Skeletal muscle tissue (tissue), 4 donors: ENCODE data around the gene EPHX1. TPM values are rescaled to one million over a fixed set of nuclear protein-coding genes. Genes with fewer than 3 reads are reported as not detected.

ENCODE experiments used
- H3K27ac ChIP-seq: one replicate; pipeline ENCODE4 v1.7.0; 2013; ENCODE audit warnings: mild to moderate bottlenecking, low read depth, low read length, inconsistent platforms
- H3K27me3 ChIP-seq, 3 donors: one replicate each; pipeline ENCODE4 v1.7.0; 2013; ENCODE audit warnings: low read length in 3 of 3; ENCODE audit not compliant: control insufficient read depth in 3 of 3, insufficient read depth in 3 of 3
- H3K36me3 ChIP-seq, 3 donors: one replicate each; pipeline ENCODE4 v1.7.0; 2013; ENCODE audit warnings: low read length in 3 of 3; ENCODE audit not compliant: control insufficient read depth in 3 of 3, insufficient read depth in 3 of 3
- H3K4me1 ChIP-seq, 3 donors: one replicate each; pipeline ENCODE4 v1.7.0; 2013; ENCODE audit warnings: low read length in 3 of 3, mild to moderate bottlenecking in 3 of 3; ENCODE audit not compliant: control insufficient read depth in 3 of 3, insufficient read depth in 3 of 3
- H3K4me3 ChIP-seq, 3 donors: one replicate each; pipeline ENCODE4 v1.7.0; 2013; ENCODE audit warnings: low read length in 3 of 3
- H3K9ac ChIP-seq, 3 donors: one replicate each; pipeline ENCODE4 v1.7.0; 2013; ENCODE audit warnings: low read length in 3 of 3, mild to moderate bottlenecking in 3 of 3, moderate library complexity in 2 of 3, low read depth in 1 of 3
- H3K9me3 ChIP-seq, 3 donors: one replicate each; pipeline ENCODE4 v1.7.0; 2013; ENCODE audit warnings: low read length in 3 of 3; ENCODE audit not compliant: control insufficient read depth in 3 of 3
- total RNA-seq: library from RNA; depleted of rRNA; stranded (reverse); fragments of >200 nt; gene quantifications from one replicate; pipeline ENCODE4 v1.2.3, GENCODE V29; 2014
- donor health status: Osteomylitis.

EPHX1 gene
- total RNA-seq, 1 donor from 2014 or later: 13.0 TPM

- Histone ChIP-seq H3K9ac (no peak overlapping the region), H3K4me1 (no peaks in the 10 kb centered on the region), H3K27me3 (no peaks in the 10 kb centered on the region), H3K9me3 (no peaks in the 10 kb centered on the region), H3K27ac (no peak overlapping the region), H3K36me3 (peaks cover 50 to 71% (median 64%) of the 10 kb centered on the region in 3 donors), H3K4me3 (no peak overlapping the region)
These were observed 58.9 kb downstream of the EPHX1 start for GRCh38 chr1:225868631-225869330.

- H3K9ac ChIP-seq: no peak overlapping the region
- H3K4me3 ChIP-seq: no peak overlapping the region
- no peaks in the 10 kb centered on the region for H3K27me3 ChIP-seq
- H3K4me1 ChIP-seq: no peaks in the 10 kb centered on the region
- H3K9me3 ChIP-seq: no peaks in the 10 kb centered on the region
- no peak overlapping the region for H3K27ac ChIP-seq
- H3K36me3 ChIP-seq: peaks cover 50 to 70% (median 60%) of the 10 kb centered on the region in 3 donors
These were observed 61.0 kb downstream of the EPHX1 start for GRCh38 chr1:225870911-225871310.

GRCh38 chr1:225871359-225872074 is 61.6 kb downstream of the EPHX1 start:
- Histone ChIP-seq H3K4me1 (no peaks in the 10 kb centered on the region), H3K9me3 (no peaks in the 10 kb centered on the region), H3K36me3 (peaks cover 44 to 64% (median 61%) of the 10 kb centered on the region in 3 donors), H3K9ac (no peak overlapping the region), H3K27ac (no peak overlapping the region), H3K4me3 (no peak overlapping the region), H3K27me3 (no peaks in the 10 kb centered on the region)

GRCh38 chr1:225872075-225872430 is 62.1 kb downstream of the EPHX1 start:
- H3K4me1 ChIP-seq: peaks cover 0 to 3% (median 3%) of the 10 kb centered on the region in 3 donors
- no peaks in the 10 kb centered on the region for H3K9me3 ChIP-seq
- H3K27ac ChIP-seq: no peak overlapping the region
- no peak overlapping the region for H3K4me3 ChIP-seq
- H3K9ac ChIP-seq: no peak overlapping the region
- no peaks in the 10 kb centered on the region for H3K27me3 ChIP-seq
- H3K36me3 ChIP-seq: peaks cover 43 to 61% (median 58%) of the 10 kb centered on the region in 3 donors

GRCh38 chr1:225873281-225873850 is 63.4 kb downstream of the EPHX1 start:
- H3K4me3 ChIP-seq: no peak overlapping the region
- no peak overlapping the region for H3K27ac ChIP-seq
- H3K27me3 ChIP-seq: no peaks in the 10 kb centered on the region
- no peak overlapping the region for H3K9ac ChIP-seq
- peaks cover 13 to 16% (median 15%) of the 10 kb centered on the region in 3 donors for H3K4me1 ChIP-seq
- peaks cover 38 to 51% (median 45%) of the 10 kb centered on the region in 3 donors for H3K36me3 ChIP-seq
- no peaks in the 10 kb centered on the region for H3K9me3 ChIP-seq

- Histone ChIP-seq H3K36me3 (peaks cover 30 to 42% (median 39%) of the 10 kb centered on the region in 3 donors), H3K4me1 (peaks cover 23 to 27% (median 26%) of the 10 kb centered on the region in 3 donors), H3K27ac (no peak overlapping the region), H3K27me3 (no peaks in the 10 kb centered on the region), H3K9ac (no peak overlapping the region), H3K9me3 (no peaks in the 10 kb centered on the region), H3K4me3 (no peak overlapping the region)
These were observed 64.5 kb downstream of the EPHX1 start for GRCh38 chr1:225874431-225874830.

- Histone ChIP-seq H3K27me3 (no peaks in the 10 kb centered on the region), H3K36me3 (peaks cover 30 to 42% (median 39%) of the 10 kb centered on the region in 3 donors), H3K9me3 (no peaks in the 10 kb centered on the region), H3K4me1 (peaks cover 31 to 35% (median 34%) of the 10 kb centered on the region in 3 donors), H3K9ac (no peak overlapping the region), H3K27ac (no peak overlapping the region), H3K4me3 (no peak overlapping the region)
These were observed 65.3 kb downstream of the EPHX1 start for GRCh38 chr1:225875044-225875815.

GRCh38 chr1:225876900-225877510 is 67.1 kb downstream of the EPHX1 start:
- no peaks in the 10 kb centered on the region for H3K27me3 ChIP-seq
- no peaks in the 10 kb centered on the region for H3K9me3 ChIP-seq
- peaks cover 44 to 48% (median 48%) of the 10 kb centered on the region in 3 donors for H3K4me1 ChIP-seq
- peaks cover 20 to 28% (median 26%) of the 10 kb centered on the region in 3 donors for H3K36me3 ChIP-seq
- peak overlapping the region in 1 of 3 donors; percentile 49 for H3K4me3 ChIP-seq
- H3K27ac ChIP-seq: no peak overlapping the region
- H3K9ac ChIP-seq: peak overlapping the region in 1 of 3 donors; percentile 66

GRCh38 chr1:225877580-225877979 is 67.7 kb downstream of the EPHX1 start:
- Histone ChIP-seq H3K36me3 (peaks cover 20 to 26% (median 25%) of the 10 kb centered on the region in 3 donors), H3K9ac (peak overlapping the region in 1 of 3 donors; percentile 66), H3K9me3 (no peaks in the 10 kb centered on the region), H3K4me3 (peak overlapping the region in 2 of 3 donors; percentile 4 to 49), H3K27ac (peak overlapping the region; percentile 9), H3K4me1 (peaks cover 44 to 49% (median 48%) of the 10 kb centered on the region in 3 donors), H3K27me3 (no peaks in the 10 kb centered on the region)
